Neural cell (in vitro differentiated cells): ENCODE measurements around the gene GALNT5. TPM values are rescaled to one million over a fixed set of nuclear protein-coding genes. Genes with fewer than 3 reads are reported as not detected.

ENCODE experiments used
- H2AFZ ChIP-seq: fragments of 200-600, 300-800 bp; sonication (generic), shearing (Covaris generic); 2 replicates; pipeline ENCODE4 v1.6.0; 2014; ENCODE audit warnings: low read depth, mild to moderate bottlenecking, antibody characterized with exemption, low read length, moderate library complexity
- H3F3A ChIP-seq: fragments of 200-600 bp; shearing (Covaris generic); 2 replicates; pipeline ENCODE4 v1.6.1; 2016; ENCODE audit warnings: mild to moderate bottlenecking, moderate library complexity, mixed read lengths, antibody characterized with exemption, low read length; ENCODE audit not compliant: insufficient read depth, poor library complexity, severe bottlenecking
- H3K27ac ChIP-seq: fragments of 200-600, 300-800 bp; sonication (generic), shearing (Covaris generic); 2 replicates; pipeline ENCODE4 v1.5.1; 2014; ENCODE audit warnings: mild to moderate bottlenecking, low read length, moderate library complexity
- H3K27me3 ChIP-seq: fragments of 300-800, 200-600 bp; sonication (generic), shearing (Covaris generic); 2 replicates; pipeline ENCODE4 v1.6.0; 2014; ENCODE audit warnings: mild to moderate bottlenecking, low read depth, low read length, moderate library complexity; ENCODE audit not compliant: insufficient read depth
- H3K36me3 ChIP-seq: fragments of 300-800, 200-600 bp; sonication (generic), shearing (Covaris generic); 2 replicates; pipeline ENCODE4 v1.5.1; 2014; ENCODE audit warnings: mild to moderate bottlenecking, antibody characterized with exemption, low read length, moderate library complexity; ENCODE audit not compliant: insufficient read depth
- H3K4me2 ChIP-seq: fragments of 300-800, 200-600 bp; sonication (generic), shearing (Covaris generic); 2 replicates; pipeline ENCODE4 v1.6.0; 2014; ENCODE audit warnings: mild to moderate bottlenecking, low read length
- H3K4me3 ChIP-seq: fragments of 300-800, 200-600 bp; sonication (generic), shearing (Covaris generic); 2 replicates; pipeline ENCODE4 v1.5.1; 2014; ENCODE audit warnings: mild to moderate bottlenecking, low read length, moderate library complexity
- H3K79me2 ChIP-seq: fragments of 200-600 bp; shearing (Covaris generic); replicated peaks from 2 replicates; pipeline ENCODE4 v1.6.0; 2014; ENCODE audit warnings: mild to moderate bottlenecking, low read length, moderate library complexity; ENCODE audit not compliant: insufficient read depth
- H3K9ac ChIP-seq: fragments of 300-800, 200-600 bp; sonication (generic), shearing (Covaris generic); 2 replicates; pipeline ENCODE4 v1.6.1; 2016; ENCODE audit warnings: mild to moderate bottlenecking, low read length, mixed read lengths
- H3K9me2 ChIP-seq: fragments of 200-600 bp; shearing (Covaris generic); 2 replicates; pipeline ENCODE4 v1.6.1; 2016; ENCODE audit warnings: mild to moderate bottlenecking, low read length, mixed read lengths; ENCODE audit not compliant: insufficient read depth
- H3K9me3 ChIP-seq: fragments of 200-600, 300-800 bp; sonication (generic), shearing (Covaris generic); 2 replicates; pipeline ENCODE4 v1.6.1; 2016; ENCODE audit warnings: mild to moderate bottlenecking, mixed run types, low read length, moderate library complexity, mixed read lengths
- H4K20me1 ChIP-seq: fragments of 200-600 bp; shearing (Covaris generic); 2 replicates; pipeline ENCODE4 v1.6.1; 2016; ENCODE audit warnings: mild to moderate bottlenecking, mixed run types; ENCODE audit not compliant: insufficient read depth
- EP300 ChIP-seq: fragments of 450-650 bp; conservative IDR thresholded peaks from 2 replicates; pipeline ENCODE4 v1.6.1; 2014; ENCODE audit warnings: antibody characterized with exemption, mild to moderate bottlenecking, moderate library complexity; ENCODE audit not compliant: poor library complexity, severe bottlenecking
- EZH2 ChIP-seq: fragments of 200-600, 300-800 bp; shearing (Covaris generic), sonication (generic); IDR thresholded peaks from 2 replicates; pipeline ENCODE4 v1.6.1; 2014; ENCODE audit warnings: antibody characterized with exemption, low read length, borderline replicate concordance, mild to moderate bottlenecking; ENCODE audit not compliant: insufficient read depth, poor library complexity, severe bottlenecking
- MXI1 ChIP-seq: fragments of 450-650 bp; conservative IDR thresholded peaks from 2 replicates; pipeline ENCODE4 v1.6.1; 2014; ENCODE audit warnings: antibody characterized with exemption, mild to moderate bottlenecking; ENCODE audit not compliant: poor library complexity, severe bottlenecking
- POLR2AphosphoS5 ChIP-seq: IDR thresholded peaks from 2 replicates; pipeline ENCODE4 v1.6.1; 2012
- RAD21 ChIP-seq: fragments of 450-650 bp; conservative IDR thresholded peaks from 2 replicates; pipeline ENCODE4 v1.6.1; 2014; ENCODE audit warnings: antibody characterized with exemption, mild to moderate bottlenecking, moderate library complexity
- SMC3 ChIP-seq: fragments of 450-650 bp; conservative IDR thresholded peaks from 2 replicates; pipeline ENCODE4 v1.6.1; 2014; ENCODE audit warnings: antibody characterized with exemption, mild to moderate bottlenecking, moderate library complexity; ENCODE audit not compliant: poor library complexity
- TAF1 ChIP-seq: IDR thresholded peaks from 2 replicates; pipeline ENCODE4 v1.6.1; 2012; ENCODE audit warnings: low read depth
- polyA plus RNA-seq: library from polyadenylated mRNA; depleted of rRNA; stranded (reverse); fragments of >200 nt; gene quantifications from 2 replicates; pipeline ENCODE4 v1.2.3, GENCODE V29; 2014
- TF ChIP-seq, protein P1 (sequence below): IDR thresholded peaks from 2 replicates; pipeline ENCODE4 v1.6.1; 2012; ENCODE audit warnings: borderline replicate concordance
- TF ChIP-seq, protein P2 (sequence below): fragments of 450-650 bp; IDR thresholded peaks from 2 replicates; pipeline ENCODE4 v1.5.1; 2014; ENCODE audit warnings: antibody characterized with exemption, mild to moderate bottlenecking, moderate library complexity; ENCODE audit not compliant: poor library complexity, severe bottlenecking

The GALNT5 gene
- polyA plus RNA-seq, 1 donor from 2014 or later = not detected

DNA sequence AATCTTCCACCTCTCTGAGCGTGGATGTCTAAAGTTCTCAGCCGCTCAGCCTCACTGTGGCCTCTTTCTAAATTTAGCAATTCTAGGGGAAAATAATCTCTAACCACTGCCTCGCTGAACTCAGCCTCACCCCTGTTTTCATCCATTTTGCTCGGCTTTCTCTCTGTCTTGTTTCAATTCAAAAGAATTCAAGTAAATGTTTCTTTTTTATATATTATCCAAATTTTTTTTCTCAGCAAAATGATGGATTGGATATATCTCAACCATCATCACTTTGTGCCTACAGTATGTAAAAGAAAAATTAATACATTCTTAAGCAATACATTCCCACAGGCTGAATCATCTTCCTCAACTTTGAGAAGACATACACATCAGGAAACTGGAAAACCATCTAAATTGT, 24.0 kb upstream of the GALNT5 start:
- H3K27me3 ChIP-seq = no peaks in the 10 kb centered on the region
- no peak overlapping the region for H2AFZ ChIP-seq

DNA sequence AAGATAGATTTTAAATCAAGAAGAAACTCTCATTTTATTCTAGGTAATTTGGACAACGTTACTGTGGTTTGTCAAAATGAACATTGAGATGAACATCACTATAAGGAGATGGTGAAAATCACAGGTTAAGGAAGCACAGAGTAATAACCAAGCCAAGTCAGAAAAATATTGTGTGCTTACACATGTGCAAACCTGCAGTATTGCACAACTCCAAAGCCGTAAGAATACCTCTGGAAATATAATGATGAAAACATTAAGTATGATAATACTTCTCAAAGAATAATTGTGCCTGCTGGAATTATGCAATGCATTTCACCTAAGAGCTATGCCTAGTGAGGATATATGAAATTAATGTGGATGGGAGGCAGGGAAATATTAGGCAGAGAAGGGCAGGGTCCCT, 21.1 kb upstream of the GALNT5 start:
- no peaks in the 10 kb centered on the region for H4K20me1 ChIP-seq
- H3K4me3 ChIP-seq = no peak overlapping the region
- no peaks in the 10 kb centered on the region for H3F3A ChIP-seq
- TF ChIP-seq SMC3 (no peak), MXI1 (no peak), EZH2 (no peak), RAD21 (no peak), POLR2AphosphoS5 (no peak), EP300 (no peak), TAF1 (no peak)
- TF ChIP-seq, protein P1, sequence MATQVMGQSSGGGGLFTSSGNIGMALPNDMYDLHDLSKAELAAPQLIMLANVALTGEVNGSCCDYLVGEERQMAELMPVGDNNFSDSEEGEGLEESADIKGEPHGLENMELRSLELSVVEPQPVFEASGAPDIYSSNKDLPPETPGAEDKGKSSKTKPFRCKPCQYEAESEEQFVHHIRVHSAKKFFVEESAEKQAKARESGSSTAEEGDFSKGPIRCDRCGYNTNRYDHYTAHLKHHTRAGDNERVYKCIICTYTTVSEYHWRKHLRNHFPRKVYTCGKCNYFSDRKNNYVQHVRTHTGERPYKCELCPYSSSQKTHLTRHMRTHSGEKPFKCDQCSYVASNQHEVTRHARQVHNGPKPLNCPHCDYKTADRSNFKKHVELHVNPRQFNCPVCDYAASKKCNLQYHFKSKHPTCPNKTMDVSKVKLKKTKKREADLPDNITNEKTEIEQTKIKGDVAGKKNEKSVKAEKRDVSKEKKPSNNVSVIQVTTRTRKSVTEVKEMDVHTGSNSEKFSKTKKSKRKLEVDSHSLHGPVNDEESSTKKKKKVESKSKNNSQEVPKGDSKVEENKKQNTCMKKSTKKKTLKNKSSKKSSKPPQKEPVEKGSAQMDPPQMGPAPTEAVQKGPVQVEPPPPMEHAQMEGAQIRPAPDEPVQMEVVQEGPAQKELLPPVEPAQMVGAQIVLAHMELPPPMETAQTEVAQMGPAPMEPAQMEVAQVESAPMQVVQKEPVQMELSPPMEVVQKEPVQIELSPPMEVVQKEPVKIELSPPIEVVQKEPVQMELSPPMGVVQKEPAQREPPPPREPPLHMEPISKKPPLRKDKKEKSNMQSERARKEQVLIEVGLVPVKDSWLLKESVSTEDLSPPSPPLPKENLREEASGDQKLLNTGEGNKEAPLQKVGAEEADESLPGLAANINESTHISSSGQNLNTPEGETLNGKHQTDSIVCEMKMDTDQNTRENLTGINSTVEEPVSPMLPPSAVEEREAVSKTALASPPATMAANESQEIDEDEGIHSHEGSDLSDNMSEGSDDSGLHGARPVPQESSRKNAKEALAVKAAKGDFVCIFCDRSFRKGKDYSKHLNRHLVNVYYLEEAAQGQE = no peak
- TF ChIP-seq, protein P2, sequence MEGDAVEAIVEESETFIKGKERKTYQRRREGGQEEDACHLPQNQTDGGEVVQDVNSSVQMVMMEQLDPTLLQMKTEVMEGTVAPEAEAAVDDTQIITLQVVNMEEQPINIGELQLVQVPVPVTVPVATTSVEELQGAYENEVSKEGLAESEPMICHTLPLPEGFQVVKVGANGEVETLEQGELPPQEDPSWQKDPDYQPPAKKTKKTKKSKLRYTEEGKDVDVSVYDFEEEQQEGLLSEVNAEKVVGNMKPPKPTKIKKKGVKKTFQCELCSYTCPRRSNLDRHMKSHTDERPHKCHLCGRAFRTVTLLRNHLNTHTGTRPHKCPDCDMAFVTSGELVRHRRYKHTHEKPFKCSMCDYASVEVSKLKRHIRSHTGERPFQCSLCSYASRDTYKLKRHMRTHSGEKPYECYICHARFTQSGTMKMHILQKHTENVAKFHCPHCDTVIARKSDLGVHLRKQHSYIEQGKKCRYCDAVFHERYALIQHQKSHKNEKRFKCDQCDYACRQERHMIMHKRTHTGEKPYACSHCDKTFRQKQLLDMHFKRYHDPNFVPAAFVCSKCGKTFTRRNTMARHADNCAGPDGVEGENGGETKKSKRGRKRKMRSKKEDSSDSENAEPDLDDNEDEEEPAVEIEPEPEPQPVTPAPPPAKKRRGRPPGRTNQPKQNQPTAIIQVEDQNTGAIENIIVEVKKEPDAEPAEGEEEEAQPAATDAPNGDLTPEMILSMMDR = no peak
- no peaks in the 10 kb centered on the region for H3K9me3 ChIP-seq
- no peak overlapping the region for H3K27ac ChIP-seq
- H3K4me2 ChIP-seq = no peak overlapping the region
- H3K36me3 ChIP-seq = no peaks in the 10 kb centered on the region
- H3K27me3 ChIP-seq = no peaks in the 10 kb centered on the region
- H3K9ac ChIP-seq = no peak overlapping the region
- H3K9me2 ChIP-seq = no peaks in the 10 kb centered on the region
- H2AFZ ChIP-seq = no peak overlapping the region
- no peaks in the 10 kb centered on the region for H3K79me2 ChIP-seq

More for the DNA sequence above, 24.0 kb upstream of the GALNT5 start:
- Histone ChIP-seq H3K36me3 (no peaks in the 10 kb centered on the region), H3K4me3 (no peak overlapping the region), H3K9me2 (no peaks in the 10 kb centered on the region), H3K9me3 (no peaks in the 10 kb centered on the region), H3K79me2 (no peaks in the 10 kb centered on the region), H3F3A (no peaks in the 10 kb centered on the region), H3K27ac (no peak overlapping the region), H3K4me2 (no peak overlapping the region), H4K20me1 (no peaks in the 10 kb centered on the region), H3K9ac (no peak overlapping the region)
- TF ChIP-seq RAD21 = no peak
- no peak for TF ChIP-seq POLR2AphosphoS5
- TF ChIP-seq TAF1 = no peak
- TF ChIP-seq, protein P2 = no peak
- TF ChIP-seq EZH2 = no peak
- TF ChIP-seq, protein P1 = no peak
- no peak for TF ChIP-seq SMC3
- TF ChIP-seq EP300 = no peak
- TF ChIP-seq MXI1 = no peak
